ENCODE data around the gene NUP205. TPM values are rescaled to one million over a fixed set of nuclear protein-coding genes. Genes with fewer than 3 reads are reported as not detected.

Gene NUP205
- total RNA-seq, 1 donor from 2014 or later: 27.0 TPM

GRCh38 chr7:135527025-135527424 is 30.7 kb upstream of the NUP205 start:
- Mint-ChIP-seq H3K36me3 (ENCODE audit: low read depth) (peaks cover 2% of the 10 kb centered on the region), H3K4me3 (ENCODE audit: unreplicated experiment) (no peak overlapping the region), H3K27ac (ENCODE audit: unreplicated experiment) (no peak overlapping the region), H3K27me3 (ENCODE audit: low read depth) (peaks cover 12% of the 10 kb centered on the region), H3K9me3 (ENCODE audit: low read depth) (peaks cover 6% of the 10 kb centered on the region), H3K4me1 (ENCODE audit: low read depth) (no peaks in the 10 kb centered on the region)
- TF ChIP-seq CTCF (IDR thresholded peaks at IDR 0.05): no peak
- no peak for DNase-seq (ENCODE audit: low spot score)

- no peak overlapping the region for H3K27ac Mint-ChIP-seq (ENCODE audit: unreplicated experiment)
- no peak overlapping the region for H3K4me3 Mint-ChIP-seq (ENCODE audit: unreplicated experiment)
- DNase-seq (ENCODE audit: low spot score): no peak
- TF ChIP-seq CTCF (IDR thresholded peaks at IDR 0.05): no peak
- no peaks in the 10 kb centered on the region for H3K4me1 Mint-ChIP-seq (ENCODE audit: low read depth)
- no peaks in the 10 kb centered on the region for H3K36me3 Mint-ChIP-seq (ENCODE audit: low read depth)
- H3K27me3 Mint-ChIP-seq (ENCODE audit: low read depth): peaks cover 2% of the 10 kb centered on the region
- no peaks in the 10 kb centered on the region for H3K9me3 Mint-ChIP-seq (ENCODE audit: low read depth)
Measured at GRCh38 chr7:135536150-135536549, 21.6 kb upstream of the NUP205 start.

GRCh38 chr7:135537453-135537852 is 20.3 kb upstream of the NUP205 start:
- H3K27ac Mint-ChIP-seq (ENCODE audit: unreplicated experiment): no peak overlapping the region
- H3K36me3 Mint-ChIP-seq (ENCODE audit: low read depth): no peaks in the 10 kb centered on the region
- H3K9me3 Mint-ChIP-seq (ENCODE audit: low read depth): no peaks in the 10 kb centered on the region
- H3K27me3 Mint-ChIP-seq (ENCODE audit: low read depth): peaks cover 3% of the 10 kb centered on the region
- H3K4me3 Mint-ChIP-seq (ENCODE audit: unreplicated experiment): no peak overlapping the region
- DNase-seq (ENCODE audit: low spot score): no peak
- TF ChIP-seq CTCF (IDR thresholded peaks at IDR 0.05): no peak
- no peaks in the 10 kb centered on the region for H3K4me1 Mint-ChIP-seq (ENCODE audit: low read depth)

GRCh38 chr7:135537905-135538304 is 19.8 kb upstream of the NUP205 start:
- no peak for DNase-seq (ENCODE audit: low spot score)
- TF ChIP-seq CTCF (IDR thresholded peaks at IDR 0.05): no peak
- Mint-ChIP-seq H3K9me3 (ENCODE audit: low read depth) (no peaks in the 10 kb centered on the region), H3K27ac (ENCODE audit: unreplicated experiment) (no peak overlapping the region), H3K4me3 (ENCODE audit: unreplicated experiment) (no peak overlapping the region), H3K36me3 (ENCODE audit: low read depth) (no peaks in the 10 kb centered on the region), H3K4me1 (ENCODE audit: low read depth) (no peaks in the 10 kb centered on the region), H3K27me3 (ENCODE audit: low read depth) (peaks cover 3% of the 10 kb centered on the region)

- no peaks in the 10 kb centered on the region for H3K36me3 Mint-ChIP-seq (ENCODE audit: low read depth)
- no peak overlapping the region for H3K27ac Mint-ChIP-seq (ENCODE audit: unreplicated experiment)
Measured at GRCh38 chr7:135538376-135538775, 19.3 kb upstream of the NUP205 start.

More at GRCh38 chr7:135538376-135538775, 19.3 kb upstream of the NUP205 start:
- no peaks in the 10 kb centered on the region for H3K4me1 Mint-ChIP-seq (ENCODE audit: low read depth)
- no peak for DNase-seq (ENCODE audit: low spot score)
- H3K9me3 Mint-ChIP-seq (ENCODE audit: low read depth): no peaks in the 10 kb centered on the region
- TF ChIP-seq CTCF (IDR thresholded peaks at IDR 0.05): no peak
- H3K27me3 Mint-ChIP-seq (ENCODE audit: low read depth): peaks cover 3% of the 10 kb centered on the region
- no peak overlapping the region for H3K4me3 Mint-ChIP-seq (ENCODE audit: unreplicated experiment)
